ENCODE measurements around the gene ROR2. TPM values are rescaled to one million over a fixed set of nuclear protein-coding genes. Genes with fewer than 3 reads are reported as not detected.

Gene ROR2
- total RNA-seq, 1 donor from 2014 or later = 0.74 TPM

GRCh38 chr9:91967259-91967658 is 17.2 kb upstream of the ROR2 start:
- H3K27me3 ChIP-seq (ENCODE audit: low read depth) = peaks cover 49% of the 10 kb centered on the region
- no peak for DNase-seq
- no peaks in the 10 kb centered on the region for H3K4me1 ChIP-seq
- no peak for TF ChIP-seq CTCF (IDR thresholded peaks at IDR 0.05; ENCODE audit: borderline replicate concordance)
- no peaks in the 10 kb centered on the region for H3K36me3 ChIP-seq
- intact Hi-C loops (cut with micrococcal nuclease) = no loop called here
- no peak overlapping the region for H3K27ac ChIP-seq (replicated peaks)
- peaks cover 11% of the 10 kb centered on the region for H3K9me3 ChIP-seq (replicated peaks)
- no peak overlapping the region for H3K4me3 ChIP-seq

- Histone ChIP-seq H3K27ac (replicated peaks) (no peak overlapping the region), H3K9me3 (replicated peaks) (peaks cover 11% of the 10 kb centered on the region), H3K27me3 (ENCODE audit: low read depth) (peaks cover 42% of the 10 kb centered on the region), H3K4me1 (no peaks in the 10 kb centered on the region), H3K36me3 (no peaks in the 10 kb centered on the region), H3K4me3 (no peak overlapping the region)
- intact Hi-C loops (cut with micrococcal nuclease) = no loop called here
- no peak for DNase-seq
- no peak for TF ChIP-seq CTCF (IDR thresholded peaks at IDR 0.05; ENCODE audit: borderline replicate concordance)
Observed at GRCh38 chr9:91966503-91966902, 16.5 kb upstream of the ROR2 start.

GRCh38 chr9:91963711-91964240 is 13.7 kb upstream of the ROR2 start:
- peaks cover 19% of the 10 kb centered on the region for H3K27me3 ChIP-seq (ENCODE audit: low read depth)
- TF ChIP-seq CTCF (IDR thresholded peaks at IDR 0.05; ENCODE audit: borderline replicate concordance) = no peak
- no peak for DNase-seq
- H3K9me3 ChIP-seq (replicated peaks) = peaks cover 24% of the 10 kb centered on the region
- H3K27ac ChIP-seq (replicated peaks) = no peak overlapping the region
- no peaks in the 10 kb centered on the region for H3K4me1 ChIP-seq
- H3K36me3 ChIP-seq = no peaks in the 10 kb centered on the region
- intact Hi-C loops (cut with micrococcal nuclease) = no loop called here
- no peak overlapping the region for H3K4me3 ChIP-seq

- Histone ChIP-seq H3K9me3 (replicated peaks) (peaks cover 24% of the 10 kb centered on the region), H3K4me3 (no peak overlapping the region), H3K27ac (replicated peaks) (no peak overlapping the region), H3K27me3 (ENCODE audit: low read depth) (no peaks in the 10 kb centered on the region), H3K36me3 (no peaks in the 10 kb centered on the region), H3K4me1 (no peaks in the 10 kb centered on the region)
- DNase-seq = no peak
- no peak for TF ChIP-seq CTCF (IDR thresholded peaks at IDR 0.05; ENCODE audit: borderline replicate concordance)
- intact Hi-C loops (cut with micrococcal nuclease) = no loop called here
Observed at GRCh38 chr9:91960367-91960766, 10.3 kb upstream of the ROR2 start.

- intact Hi-C loops (cut with micrococcal nuclease) = no loop called here
- H3K4me1 ChIP-seq = no peaks in the 10 kb centered on the region
- no peak for DNase-seq
- H3K4me3 ChIP-seq = no peak overlapping the region
- H3K27me3 ChIP-seq (ENCODE audit: low read depth) = peaks cover 15% of the 10 kb centered on the region
- H3K36me3 ChIP-seq = no peaks in the 10 kb centered on the region
- peak overlapping the region; percentile 2 for H3K27ac ChIP-seq (replicated peaks)
- TF ChIP-seq CTCF (IDR thresholded peaks at IDR 0.05; ENCODE audit: borderline replicate concordance) = no peak
- H3K9me3 ChIP-seq (replicated peaks) = peaks cover 13% of the 10 kb centered on the region
Observed at GRCh38 chr9:91958174-91958573, 8.1 kb upstream of the ROR2 start.

All from left ventricle myocardium inferior (tissue), 1 donor.